ENCODE results near the gene PTPN1. TPM values are rescaled to one million over a fixed set of nuclear protein-coding genes. Genes with fewer than 3 reads are reported as not detected.

PTPN1 gene
- total and polyA plus RNA-seq, 2 donors (not counting 3 experiments of a cell fraction or from before 2014, with no cell fraction given): 41.1 to 64.3 TPM

GRCh38 chr20:50594231-50594590 is 84.0 kb downstream of the PTPN1 start:
- Histone ChIP-seq H3K27me3 (ENCODE audit: control insufficient read depth in 2 of 2, insufficient read depth in 2 of 2, low read length in 2 of 2) (peaks cover 0 to 2% of the 10 kb centered on the region in 2 experiments), H3K4me1 (ENCODE audit: control insufficient read depth, extremely low read depth, insufficient read depth, low read length) (peaks cover 10% of the 10 kb centered on the region), H4K20me1 (replicated peaks; ENCODE audit: control insufficient read depth, extremely low read depth, insufficient read depth, low read length) (no peaks in the 10 kb centered on the region), H3K79me2 (ENCODE audit: control insufficient read depth, insufficient read depth, low read length) (no peaks in the 10 kb centered on the region), H3K4me2 (ENCODE audit: insufficient read depth, low read length) (no peak overlapping the region), H2AFZ (ENCODE audit: low read depth, low read length) (no peak overlapping the region), H3K9me3 (replicated peaks; ENCODE audit: control insufficient read depth, insufficient read depth, low read length) (no peaks in the 10 kb centered on the region), H3K9me1 (replicated peaks; ENCODE audit: control insufficient read depth, extremely low read depth, insufficient read depth, low read length) (no peaks in the 10 kb centered on the region), H3K4me3 (replicated peaks in 1 of 3; ENCODE audit: insufficient read depth in 1 of 3, low read depth in 1 of 3, low read length in 3 of 3) (no peak overlapping the region), H3K9ac (replicated peaks; ENCODE audit: extremely low read depth, insufficient read depth, low read length) (no peak overlapping the region), H3K36me3 (ENCODE audit: control insufficient read depth in 2 of 2, extremely low read depth in 1 of 2, insufficient read depth in 2 of 2, low read length in 2 of 2) (peaks cover 0 to 6% of the 10 kb centered on the region in 2 experiments), H3K27ac (ENCODE audit: insufficient read depth, low read depth, low read length) (no peak overlapping the region)
- FAIRE-seq (no peak), DNase-seq (ENCODE audit: low read depth, low spot score) (no peak)
- intact Hi-C loops (cut with micrococcal nuclease) (loop anchor here (10.0 kb wide), 1 partner anchor 151 kb away; no protein-coding TSS in a partner anchor), dilution Hi-C loops (cut with MboI; ENCODE audit: extremely low pct_ligation_motif_present, low sequenced_read_pairs) (no loop called here)
- ChIA-PET POLR2A (no interaction called here), CTCF (interaction anchor here (2.5 kb wide), 1 partner anchor 155 kb away, joined by 19 read pairs; no protein-coding TSS in a partner anchor)
- no peak for TF ChIP-seq MAX (IDR thresholded peaks at IDR 0.05; ENCODE audit: insufficient read depth, insufficient read length)
- TF ChIP-seq CTCF (IDR thresholded peaks at IDR 0.05; ENCODE audit: extremely low read depth in 1 of 2, insufficient read depth in 1 of 2, low read depth in 1 of 2, low read length in 2 of 2): no peak
- TF ChIP-seq JUN (IDR thresholded peaks at IDR 0.05; ENCODE audit: borderline replicate concordance, insufficient read depth, insufficient read length, low read depth): no peak
- TF ChIP-seq GATA2 (IDR thresholded peaks at IDR 0.05; ENCODE audit: insufficient read depth, insufficient read length, low read depth, low read length): no peak
- no peak for TF ChIP-seq FOS (IDR thresholded peaks at IDR 0.05; ENCODE audit: borderline replicate concordance, insufficient read depth, low read length)
- no peak for TF ChIP-seq EZH2 (IDR thresholded peaks at IDR 0.05; ENCODE audit: borderline replicate concordance, low read depth, low read length, severe bottlenecking)
- no peak for TF ChIP-seq MYC (IDR thresholded peaks at IDR 0.05; ENCODE audit: low read depth, low read length)
- TF ChIP-seq POLR2A (IDR thresholded peaks at IDR 0.05; ENCODE audit: low read depth, low read length): no peak
- BruUV-seq (replicated peaks): no TSS peak

All from endothelial cell of umbilical vein (primary cell).